Gastrocnemius medialis (tissue), 4 donors: ENCODE results near the gene SCUBE1.

ENCODE experiments used
- POLR2A ChIP-seq, 2 donors: fragments of 450-650 bp; IDR thresholded peaks; one replicate each; pipeline ENCODE4 v1.6.1; 2017; ENCODE audit warnings: antibody characterized with exemption in 2 of 2, mild to moderate bottlenecking in 2 of 2, moderate library complexity in 2 of 2
- TF ChIP-seq, protein P1 (sequence below), 5 experiments: fragments of 450-650 bp in 3 of 5; fragments of 200-600 bp in 2 of 5; sonication (generic) in 2 of 5; IDR thresholded peaks in 4 of 5; conservative IDR thresholded peaks in 1 of 5; 1 replicate in 4 of 5; 2 replicates in 1 of 5; pipeline ENCODE4 v1.5.1; 2016 to 2019; ENCODE audit warnings: antibody characterized with exemption in 5 of 5, mild to moderate bottlenecking in 3 of 5, moderate library complexity in 3 of 5

GRCh38 chr22:43239956-43240355, 103.2 kb downstream of the SCUBE1 start:
- TF ChIP-seq, protein P1, sequence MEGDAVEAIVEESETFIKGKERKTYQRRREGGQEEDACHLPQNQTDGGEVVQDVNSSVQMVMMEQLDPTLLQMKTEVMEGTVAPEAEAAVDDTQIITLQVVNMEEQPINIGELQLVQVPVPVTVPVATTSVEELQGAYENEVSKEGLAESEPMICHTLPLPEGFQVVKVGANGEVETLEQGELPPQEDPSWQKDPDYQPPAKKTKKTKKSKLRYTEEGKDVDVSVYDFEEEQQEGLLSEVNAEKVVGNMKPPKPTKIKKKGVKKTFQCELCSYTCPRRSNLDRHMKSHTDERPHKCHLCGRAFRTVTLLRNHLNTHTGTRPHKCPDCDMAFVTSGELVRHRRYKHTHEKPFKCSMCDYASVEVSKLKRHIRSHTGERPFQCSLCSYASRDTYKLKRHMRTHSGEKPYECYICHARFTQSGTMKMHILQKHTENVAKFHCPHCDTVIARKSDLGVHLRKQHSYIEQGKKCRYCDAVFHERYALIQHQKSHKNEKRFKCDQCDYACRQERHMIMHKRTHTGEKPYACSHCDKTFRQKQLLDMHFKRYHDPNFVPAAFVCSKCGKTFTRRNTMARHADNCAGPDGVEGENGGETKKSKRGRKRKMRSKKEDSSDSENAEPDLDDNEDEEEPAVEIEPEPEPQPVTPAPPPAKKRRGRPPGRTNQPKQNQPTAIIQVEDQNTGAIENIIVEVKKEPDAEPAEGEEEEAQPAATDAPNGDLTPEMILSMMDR (IDR thresholded peaks at IDR 0.05 in 4 of 5, conservative IDR thresholded peaks at IDR 0.05 in 1 of 5) = no peak
- TF ChIP-seq POLR2A (IDR thresholded peaks at IDR 0.05) = no peak
